HepG2 (cell line): ENCODE results near the gene KRTAP5-8. TPM values are rescaled to one million over a fixed set of nuclear protein-coding genes. Genes with fewer than 3 reads are reported as not detected.

ENCODE experiments used
- ARNTL ChIP-seq: sonication (generic); formaldehyde crosslinking; IDR thresholded peaks from 2 replicates; pipeline ENCODE4 v1.4.0; 2020; ENCODE audit warnings: mild to moderate bottlenecking, missing genetic modification reagents
- ATM ChIP-seq: fragments of 450-650 bp; IDR thresholded peaks from 2 replicates; pipeline ENCODE4 v1.7.1; 2017; ENCODE audit warnings: mild to moderate bottlenecking, borderline replicate concordance
- CHD4 ChIP-seq: fragments of 200-600 bp; sonication (generic); IDR thresholded peaks from 2 replicates; pipeline ENCODE4 v1.7.0; 2017; ENCODE audit warnings: mild to moderate bottlenecking, low read length, borderline replicate concordance
- CREM ChIP-seq, 2 experiments: sonication (generic) in 1 of 2; formaldehyde crosslinking in 1 of 2; IDR thresholded peaks; 2 replicates each; pipeline versions ENCODE4 v1.4.0 to v1.6.1; 2016 to 2020; ENCODE audit warnings: antibody characterized with exemption in 1 of 2, mild to moderate bottlenecking in 1 of 2, missing genetic modification reagents in 1 of 2
- CSRNP2 ChIP-seq: sonication (generic); formaldehyde crosslinking; conservative IDR thresholded peaks from 2 replicates; pipeline ENCODE4 v1.8.0; 2022; ENCODE audit warnings: low read depth, missing genetic modification reagents
- GATA4 ChIP-seq: sonication (generic); IDR thresholded peaks from 2 replicates; pipeline ENCODE4 v1.6.1; 2016; ENCODE audit warnings: antibody characterized with exemption, low read depth, borderline replicate concordance
- GATAD2A ChIP-seq: IDR thresholded peaks from 2 replicates; pipeline ENCODE4 v1.6.1; 2016
- PCBP2 ChIP-seq: fragments of 200-400 bp; formaldehyde crosslinking; optimal IDR thresholded peaks from 2 replicates; pipeline ENCODE3; 2018; ENCODE audit warnings: low read length, low read depth; ENCODE audit not compliant: poor library complexity, severe bottlenecking
- RBM22 ChIP-seq: fragments of 200-400 bp; formaldehyde crosslinking; optimal IDR thresholded peaks from 2 replicates; pipeline ENCODE3; 2017; ENCODE audit warnings: mild to moderate bottlenecking, low read length, moderate library complexity
- SMARCE1 ChIP-seq: fragments of 450-650 bp; IDR thresholded peaks from 2 replicates; pipeline ENCODE4 v1.6.1; 2017; ENCODE audit warnings: borderline replicate concordance
- SP5 ChIP-seq: IDR thresholded peaks from 2 replicates; pipeline ENCODE4 v1.6.1; 2016; ENCODE audit warnings: low read depth, borderline replicate concordance
- STAG1 ChIP-seq: sonication (generic); formaldehyde crosslinking; IDR thresholded peaks from 2 replicates; pipeline ENCODE4 v1.4.0; 2020; ENCODE audit warnings: missing genetic modification reagents
- STAT5B ChIP-seq: sonication (generic); formaldehyde crosslinking; IDR thresholded peaks from 2 replicates; pipeline ENCODE4 v1.4.0; 2020; ENCODE audit warnings: missing genetic modification reagents
- SYNCRIP ChIP-seq: fragments of 200-400 bp; formaldehyde crosslinking; IDR thresholded peaks from 2 replicates; pipeline ENCODE4 v1.6.1; 2018; ENCODE audit warnings: mild to moderate bottlenecking, low read depth, low read length; ENCODE audit not compliant: insufficient read depth
- TCF7L2 ChIP-seq: IDR thresholded peaks from 2 replicates; pipeline ENCODE4 v1.6.1; 2011; ENCODE audit warnings: mild to moderate bottlenecking, low read depth, low read length, moderate library complexity
- TEAD2 ChIP-seq: sonication (generic); formaldehyde crosslinking; IDR thresholded peaks from 2 replicates; pipeline ENCODE4 v1.9.0; 2021; ENCODE audit warnings: missing genetic modification reagents
- ZNF253 ChIP-seq: sonication (generic); formaldehyde crosslinking; IDR thresholded peaks from 2 replicates; pipeline ENCODE4 v1.8.0; 2022; ENCODE audit warnings: mild to moderate bottlenecking, missing genetic modification reagents, borderline replicate concordance
- ZNF431 ChIP-seq: sonication (generic); formaldehyde crosslinking; IDR thresholded peaks from 2 replicates; pipeline ENCODE4 v1.9.0; 2022; ENCODE audit warnings: missing genetic modification reagents, low read depth, mild to moderate bottlenecking, borderline replicate concordance
- ZNF766 ChIP-seq: sonication (generic); formaldehyde crosslinking; IDR thresholded peaks from 2 replicates; pipeline ENCODE4 v1.5.0; 2020; ENCODE audit warnings: missing genetic modification reagents, borderline replicate concordance
- polyA plus RNA-seq, 8 experiments: library from polyadenylated mRNA; depleted of rRNA in 3 of 8; stranded (reverse) in 7 of 8; unstranded in 1 of 8; fragments of >200 nt; fragmentation: Illumina TruSeq in 4 of 8; extraction: Trizol in 4 of 8; gene quantifications; 2 replicates each; pipeline versions ENCODE4 v1.2.1 to v1.2.3, GENCODE V29; 2011 to 2016; ENCODE audit warnings: low read depth in 4 of 8, missing spikeins in 1 of 8, mixed read lengths in 1 of 8; ENCODE audit not compliant: insufficient read depth in 1 of 8
- total RNA-seq, 5 experiments: library from RNA; depleted of rRNA; stranded (reverse); fragments of >200 nt; fragmentation: Illumina TruSeq; extraction: Trizol; gene quantifications; 2 replicates each; pipeline ENCODE4 v1.2.3, GENCODE V29; 2016; ENCODE audit warnings: low read depth in 1 of 5
- TF ChIP-seq, protein P1 (sequence below): sonication (generic); formaldehyde crosslinking; IDR thresholded peaks from 2 replicates; pipeline ENCODE4 v1.4.0; 2020; ENCODE audit warnings: missing genetic modification reagents, borderline replicate concordance
- TF ChIP-seq, protein P2 (sequence below): sonication (generic); formaldehyde crosslinking; IDR thresholded peaks from 2 replicates; pipeline ENCODE4 v1.4.0; 2020; ENCODE audit warnings: missing genetic modification reagents, low read depth, mild to moderate bottlenecking, borderline replicate concordance
- TF ChIP-seq, protein P3 (sequence below): IDR thresholded peaks from 2 replicates; pipeline ENCODE4 v1.6.1; 2016; ENCODE audit warnings: missing biosample characterization, missing genetic modification reagents, low read depth

The KRTAP5-8 gene
- total and polyA plus RNA-seq, 2 of the 13 experiments (the other 11 are each of a cell fraction or from before 2014, with no cell fraction given): 0.20 TPM; not detected in 1

GRCh38 chr11:71580057-71581003, 42.5 kb downstream of the KRTAP5-8 start (continued):
- TF ChIP-seq CSRNP2 (CRISPR knock-in tag) (no peak), SYNCRIP (no peak), ATM (no peak), CREM (IDR thresholded peaks at IDR 0.05) (no peak), CREM (CRISPR knock-in tag; IDR thresholded peaks at IDR 0.05) (no peak), CHD4 (no peak), ZNF431 (CRISPR knock-in tag) (no peak), GATAD2A (CRISPR knock-in tag) (peak; percentile 43; the same call in 1 of the 2 replicates), ARNTL (CRISPR knock-in tag) (no peak), ZNF766 (CRISPR knock-in tag) (no peak), SP5 (no peak), STAG1 (peak; percentile 44), STAT5B (CRISPR knock-in tag) (no peak), TEAD2 (no peak), RBM22 (no peak), TCF7L2 (no peak), SMARCE1 (no peak), ZNF253 (CRISPR knock-in tag) (no peak), GATA4 (no peak), PCBP2 (no peak)
- TF ChIP-seq, protein P1, sequence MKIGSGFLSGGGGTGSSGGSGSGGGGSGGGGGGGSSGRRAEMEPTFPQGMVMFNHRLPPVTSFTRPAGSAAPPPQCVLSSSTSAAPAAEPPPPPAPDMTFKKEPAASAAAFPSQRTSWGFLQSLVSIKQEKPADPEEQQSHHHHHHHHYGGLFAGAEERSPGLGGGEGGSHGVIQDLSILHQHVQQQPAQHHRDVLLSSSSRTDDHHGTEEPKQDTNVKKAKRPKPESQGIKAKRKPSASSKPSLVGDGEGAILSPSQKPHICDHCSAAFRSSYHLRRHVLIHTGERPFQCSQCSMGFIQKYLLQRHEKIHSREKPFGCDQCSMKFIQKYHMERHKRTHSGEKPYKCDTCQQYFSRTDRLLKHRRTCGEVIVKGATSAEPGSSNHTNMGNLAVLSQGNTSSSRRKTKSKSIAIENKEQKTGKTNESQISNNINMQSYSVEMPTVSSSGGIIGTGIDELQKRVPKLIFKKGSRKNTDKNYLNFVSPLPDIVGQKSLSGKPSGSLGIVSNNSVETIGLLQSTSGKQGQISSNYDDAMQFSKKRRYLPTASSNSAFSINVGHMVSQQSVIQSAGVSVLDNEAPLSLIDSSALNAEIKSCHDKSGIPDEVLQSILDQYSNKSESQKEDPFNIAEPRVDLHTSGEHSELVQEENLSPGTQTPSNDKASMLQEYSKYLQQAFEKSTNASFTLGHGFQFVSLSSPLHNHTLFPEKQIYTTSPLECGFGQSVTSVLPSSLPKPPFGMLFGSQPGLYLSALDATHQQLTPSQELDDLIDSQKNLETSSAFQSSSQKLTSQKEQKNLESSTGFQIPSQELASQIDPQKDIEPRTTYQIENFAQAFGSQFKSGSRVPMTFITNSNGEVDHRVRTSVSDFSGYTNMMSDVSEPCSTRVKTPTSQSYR (CRISPR knock-in tag): no peak
- TF ChIP-seq, protein P2, sequence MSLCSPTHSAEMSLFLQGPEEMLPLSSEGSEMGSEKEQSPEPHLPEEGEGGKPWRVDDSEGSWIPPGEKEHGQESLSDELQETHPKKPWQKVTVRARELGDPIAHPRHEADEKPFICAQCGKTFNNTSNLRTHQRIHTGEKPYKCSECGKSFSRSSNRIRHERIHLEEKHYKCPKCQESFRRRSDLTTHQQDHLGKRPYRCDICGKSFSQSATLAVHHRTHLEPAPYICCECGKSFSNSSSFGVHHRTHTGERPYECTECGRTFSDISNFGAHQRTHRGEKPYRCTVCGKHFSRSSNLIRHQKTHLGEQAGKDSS (CRISPR knock-in tag): no peak
- TF ChIP-seq, protein P3, sequence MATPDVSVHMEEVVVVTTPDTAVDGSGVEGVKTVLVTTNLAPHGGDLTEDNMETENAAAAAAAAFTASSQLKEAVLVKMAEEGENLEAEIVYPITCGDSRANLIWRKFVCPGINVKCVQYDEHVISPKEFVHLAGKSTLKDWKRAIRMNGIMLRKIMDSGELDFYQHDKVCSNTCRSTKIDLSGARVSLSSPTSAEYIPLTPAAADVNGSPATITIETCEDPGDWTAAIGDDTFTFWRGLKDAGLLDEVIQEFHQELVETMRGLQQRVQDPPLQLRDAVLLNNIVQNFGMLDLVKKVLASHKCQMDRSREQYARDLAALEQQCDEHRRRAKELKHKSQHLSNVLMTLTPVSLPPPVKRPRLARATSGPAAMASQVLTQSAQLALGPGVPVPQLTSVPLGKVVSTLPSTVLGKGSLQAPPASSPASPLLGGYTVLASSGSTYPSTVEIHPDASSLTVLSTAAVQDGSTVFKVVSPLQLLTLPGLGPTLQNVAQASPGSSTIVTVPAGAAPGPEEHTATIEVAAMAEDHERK: no peak
